ENCODE measurements around the gene PHLPP1.

GRCh38 chr18:62721839-62722795, 6.8 kb downstream of the PHLPP1 start:
- TF ChIP-seq BCL3 (IDR thresholded peaks at IDR 0.05) = no peak
- no peak for TF ChIP-seq ZNF302 (CRISPR knock-in tag; IDR thresholded peaks at IDR 0.05)
- no peak for TF ChIP-seq CTCF (IDR thresholded peaks at IDR 0.05)
- TF ChIP-seq RAD21 (conservative IDR thresholded peaks at IDR 0.05 in 1 of 2, IDR thresholded peaks at IDR 0.05 in 1 of 2) = no peak
- no peak for TF ChIP-seq POLR2A (IDR thresholded peaks at IDR 0.05; ENCODE audit: low read length)
- no peak for TF ChIP-seq PBX3 (IDR thresholded peaks at IDR 0.05)
- TF ChIP-seq RFX5 (IDR thresholded peaks at IDR 0.05) = no peak
- TF ChIP-seq EP300 (IDR thresholded peaks at IDR 0.05) = no peak
